Activated CD4-positive, alpha-beta T cell treated with anti-CD3 and anti-CD28 coated beads for 1 hour (primary cell): ENCODE results near the gene GPS1.

Experiments used
- DNase-seq: peaks from one replicate; pipeline ENCODE4 v3.0.0-alpha.2; 2020

The GPS1 gene

DNA sequence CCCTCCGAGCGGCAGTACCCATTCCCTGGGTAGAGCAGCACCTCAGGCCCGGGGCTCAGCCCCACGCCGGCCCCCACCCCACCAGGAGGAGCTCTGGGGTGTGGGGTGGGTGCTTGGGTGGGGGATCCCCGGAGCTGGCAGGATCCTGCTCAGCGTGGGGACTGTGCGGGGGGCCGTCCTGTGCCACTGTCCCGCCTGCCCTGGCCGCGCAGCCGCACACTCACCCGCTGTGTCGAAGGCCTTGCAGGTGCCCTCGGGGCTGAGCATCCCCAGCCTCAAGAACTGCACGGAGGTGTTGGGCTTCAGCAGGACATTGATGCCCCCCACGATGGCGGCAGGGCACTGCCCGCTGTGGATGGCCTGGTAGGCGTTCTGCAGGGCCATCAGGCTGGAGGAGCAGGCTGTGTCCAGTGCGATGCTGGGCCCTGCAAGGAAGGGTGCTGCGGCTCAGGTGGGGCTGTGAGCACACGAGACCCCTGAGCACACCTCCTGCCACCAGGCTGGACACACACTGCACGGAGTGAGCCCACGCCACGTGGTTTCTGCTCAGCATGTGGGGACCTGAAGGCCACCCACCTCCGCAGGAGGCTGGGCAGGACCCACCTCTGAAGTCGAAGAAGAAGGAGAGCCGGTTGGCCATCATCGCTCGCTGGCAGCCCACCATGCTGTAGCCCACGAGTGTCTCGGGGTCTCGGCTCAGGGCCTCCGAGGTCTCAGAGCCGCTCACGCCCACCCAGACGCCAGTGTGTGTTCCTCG lies 41.5 kb downstream of the GPS1 start:
- no peak for DNase-seq

DNA sequence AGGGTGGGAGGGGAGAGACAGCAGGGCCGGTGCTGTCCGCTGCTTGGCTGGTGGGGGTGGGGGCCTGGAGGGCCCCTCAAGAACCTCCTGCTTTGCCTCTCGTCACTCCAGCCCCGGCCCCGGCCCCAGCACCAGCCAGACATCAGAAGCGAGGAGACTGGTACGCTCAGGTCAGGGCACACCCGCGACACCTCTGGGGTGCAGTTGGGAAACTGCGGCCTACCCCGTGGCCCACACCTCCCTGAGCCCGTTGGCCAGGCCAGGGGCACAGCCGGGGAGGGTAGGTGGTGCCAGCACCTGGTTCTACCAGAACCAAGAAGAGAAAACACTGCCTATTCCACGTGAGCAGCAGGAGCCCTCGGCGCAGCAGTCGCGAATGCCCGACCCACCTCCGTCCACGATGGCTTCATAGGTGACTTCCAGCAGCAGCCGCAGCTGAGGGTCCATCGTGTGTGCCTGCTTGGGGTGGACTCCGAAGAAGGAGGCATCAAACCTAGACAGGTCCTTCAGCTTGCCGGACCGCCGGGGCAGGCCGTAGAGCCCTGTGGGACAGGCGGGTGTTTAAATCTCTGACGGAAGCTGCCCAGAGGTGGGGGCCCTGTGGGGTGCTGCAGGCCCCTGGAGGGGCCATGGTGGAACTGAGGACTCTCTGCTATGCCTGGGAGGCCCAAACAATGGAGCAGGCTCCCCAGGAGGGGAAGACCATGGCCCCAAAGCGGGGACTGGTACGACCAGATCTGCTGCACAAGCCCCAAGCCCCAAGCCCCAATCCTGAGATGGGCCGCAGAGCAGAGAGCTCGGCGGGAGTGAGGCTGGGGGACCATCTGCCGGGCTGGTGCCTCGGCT lies 43.5 kb downstream of the GPS1 start:
- DNase-seq = no peak

DNA sequence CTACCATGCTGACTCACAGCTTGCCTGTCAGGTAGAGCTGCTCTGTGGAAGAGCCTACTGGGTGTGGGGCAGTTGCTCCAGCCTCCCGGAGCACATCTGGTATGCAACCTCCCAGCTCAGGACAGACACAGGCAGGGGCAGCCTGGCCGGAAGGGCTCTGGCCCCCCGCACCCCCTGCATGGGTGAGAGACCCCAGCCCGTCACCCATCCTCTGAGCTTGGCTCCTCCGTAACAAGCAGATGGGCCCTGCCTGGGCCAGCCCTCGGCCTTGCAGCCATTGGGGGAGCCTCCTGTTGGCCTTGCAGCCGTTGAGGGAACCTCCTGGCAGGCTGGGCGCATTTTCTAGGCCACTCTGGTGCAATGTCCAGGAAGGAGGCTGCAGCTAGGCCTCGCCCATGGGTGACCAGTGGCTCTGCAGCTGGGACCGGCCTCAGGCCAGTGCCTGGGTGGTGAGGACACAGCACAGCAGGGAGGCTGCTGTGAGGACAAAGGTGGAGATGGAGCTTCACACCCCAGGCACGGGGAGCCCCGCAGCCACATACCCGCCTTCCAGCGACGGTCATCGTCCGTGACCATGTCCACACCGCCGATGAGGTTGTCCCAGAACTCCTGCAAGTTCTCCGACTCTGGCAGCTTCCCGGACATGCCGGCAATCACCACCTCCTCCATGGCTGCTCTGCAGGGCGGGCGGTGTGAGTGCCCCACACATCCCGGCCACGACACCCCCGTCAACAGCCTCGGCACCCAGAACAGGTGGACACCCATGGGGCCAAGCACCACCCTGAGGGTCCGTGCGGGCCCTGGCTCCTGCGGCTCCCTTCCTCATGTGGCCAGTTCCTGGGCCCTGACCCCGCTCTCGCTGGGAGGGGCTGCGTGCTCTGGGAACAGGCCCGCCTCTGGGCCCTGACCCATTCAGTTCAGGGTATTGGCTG lies 44.3 kb downstream of the GPS1 start:
- no peak for DNase-seq

DNA sequence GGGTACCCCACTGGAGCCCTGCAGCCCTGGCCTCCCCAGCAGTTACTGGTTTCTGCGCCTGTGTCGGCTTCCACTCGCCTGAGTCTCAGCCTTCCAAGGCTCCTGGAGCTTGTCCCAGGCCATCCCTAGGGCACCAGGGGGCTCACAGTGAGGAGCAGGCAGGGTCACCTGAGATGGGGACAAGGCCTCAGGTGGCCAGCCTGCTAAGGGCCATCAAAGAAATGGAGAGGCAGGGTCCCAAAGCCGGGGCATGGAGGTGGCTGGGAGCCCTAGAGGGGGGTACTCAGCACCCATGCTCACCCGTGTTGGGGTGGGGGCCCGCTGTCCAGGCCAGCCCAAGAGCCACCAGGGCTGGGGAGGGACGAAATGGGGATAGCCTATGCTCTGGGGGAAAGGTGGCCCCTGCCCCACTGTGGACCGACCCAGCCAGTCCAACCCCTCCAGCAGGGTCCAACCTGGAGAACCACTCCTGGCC lies 45.0 kb downstream of the GPS1 start:
- no peak for DNase-seq

DNA sequence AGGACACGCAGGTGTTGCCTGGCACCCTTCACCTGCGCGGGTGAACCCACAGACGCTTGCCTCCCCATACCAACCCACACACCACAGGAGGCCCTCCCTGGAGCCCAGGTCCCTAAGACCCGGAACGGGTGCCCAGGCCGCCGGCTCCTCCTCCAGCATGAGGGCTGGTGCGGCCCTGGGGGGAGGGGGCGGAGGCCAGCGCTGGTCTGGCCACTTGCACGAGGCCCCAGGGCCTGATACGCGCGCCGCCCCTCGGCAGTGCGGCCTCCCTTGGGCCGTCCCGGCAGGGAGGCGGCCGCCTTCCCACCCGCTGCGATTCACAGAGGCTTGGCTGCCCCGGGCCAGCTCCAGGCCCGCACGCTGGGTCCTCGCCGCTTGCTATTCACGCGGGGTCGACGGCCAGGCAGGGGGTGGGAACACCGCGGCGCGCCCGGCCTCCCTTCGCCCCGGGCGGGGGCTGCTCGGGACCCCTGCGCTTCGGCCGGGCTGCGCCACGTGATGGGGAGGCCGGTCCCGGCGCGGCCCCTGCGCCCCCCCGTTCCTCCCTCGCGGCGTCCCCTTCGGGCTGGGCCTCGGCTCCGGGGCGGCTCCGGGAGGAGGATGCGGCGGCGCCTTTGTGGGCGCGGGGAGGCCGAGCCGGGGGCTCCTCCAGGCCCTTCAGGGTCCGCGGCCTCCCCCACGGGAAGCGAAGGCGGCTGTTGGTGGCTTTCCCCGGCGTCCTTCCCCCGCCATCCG lies 45.7 kb downstream of the GPS1 start:
- DNase-seq = no peak

DNA sequence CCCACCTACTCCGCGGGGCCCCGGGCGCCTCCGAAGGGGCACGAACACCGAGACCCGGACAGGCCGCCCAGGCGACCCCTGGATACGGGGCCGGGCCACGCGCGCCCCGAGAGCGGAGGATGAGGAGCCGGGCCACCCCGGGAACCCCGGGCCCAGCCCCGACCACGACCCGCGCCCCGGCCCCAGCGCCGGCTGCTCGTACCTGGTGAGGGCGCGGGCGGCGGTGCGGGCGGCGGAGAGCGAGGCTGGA lies 46.1 kb downstream of the GPS1 start:
- peak; percentile 18 for DNase-seq

DNA sequence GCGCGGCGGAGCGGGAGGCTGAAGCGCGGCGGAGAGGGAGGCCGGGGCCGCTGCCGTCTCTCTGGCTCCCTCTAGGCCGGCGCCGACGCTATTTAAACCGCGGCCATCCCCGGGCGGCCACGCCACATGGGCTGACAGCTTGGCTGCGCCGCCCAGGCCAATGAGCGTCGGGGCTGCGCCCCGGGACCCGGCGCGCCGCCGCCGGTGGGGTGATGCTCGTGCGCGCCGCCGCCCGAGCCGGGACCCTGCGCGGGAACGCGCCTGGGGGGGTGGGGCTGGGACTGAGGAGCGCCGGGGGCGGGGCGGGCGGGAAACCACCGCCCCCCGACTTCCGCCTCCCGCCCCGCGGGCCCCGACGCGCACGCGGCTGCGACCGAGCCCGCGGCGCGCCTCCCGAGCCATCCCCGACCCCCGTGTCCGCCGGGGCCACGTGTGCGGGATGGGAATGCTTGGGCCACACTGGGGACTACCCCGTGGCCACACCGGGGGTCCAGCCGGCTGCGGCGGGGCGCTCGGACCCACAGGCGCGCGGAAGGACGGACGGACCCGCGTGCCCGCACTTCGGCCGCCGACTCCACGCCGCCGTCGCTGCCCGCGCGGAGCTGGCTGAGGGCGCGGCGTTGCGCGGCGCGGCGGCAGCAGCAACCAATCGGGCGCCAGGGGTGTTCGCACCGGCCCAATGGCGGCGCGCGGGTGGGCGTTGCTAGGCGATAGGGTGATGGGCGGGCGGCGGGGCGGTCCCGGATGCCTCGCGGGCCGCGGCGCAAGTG lies 46.7 kb downstream of the GPS1 start, which contains the start of gene FASN:
FASN (minus strand) TSS at position 68 of the 770 bp plus-strand sequence. CDS start 1,791 bp downstream, outside the sequence.
- DNase-seq = peak; percentile 87

DNA sequence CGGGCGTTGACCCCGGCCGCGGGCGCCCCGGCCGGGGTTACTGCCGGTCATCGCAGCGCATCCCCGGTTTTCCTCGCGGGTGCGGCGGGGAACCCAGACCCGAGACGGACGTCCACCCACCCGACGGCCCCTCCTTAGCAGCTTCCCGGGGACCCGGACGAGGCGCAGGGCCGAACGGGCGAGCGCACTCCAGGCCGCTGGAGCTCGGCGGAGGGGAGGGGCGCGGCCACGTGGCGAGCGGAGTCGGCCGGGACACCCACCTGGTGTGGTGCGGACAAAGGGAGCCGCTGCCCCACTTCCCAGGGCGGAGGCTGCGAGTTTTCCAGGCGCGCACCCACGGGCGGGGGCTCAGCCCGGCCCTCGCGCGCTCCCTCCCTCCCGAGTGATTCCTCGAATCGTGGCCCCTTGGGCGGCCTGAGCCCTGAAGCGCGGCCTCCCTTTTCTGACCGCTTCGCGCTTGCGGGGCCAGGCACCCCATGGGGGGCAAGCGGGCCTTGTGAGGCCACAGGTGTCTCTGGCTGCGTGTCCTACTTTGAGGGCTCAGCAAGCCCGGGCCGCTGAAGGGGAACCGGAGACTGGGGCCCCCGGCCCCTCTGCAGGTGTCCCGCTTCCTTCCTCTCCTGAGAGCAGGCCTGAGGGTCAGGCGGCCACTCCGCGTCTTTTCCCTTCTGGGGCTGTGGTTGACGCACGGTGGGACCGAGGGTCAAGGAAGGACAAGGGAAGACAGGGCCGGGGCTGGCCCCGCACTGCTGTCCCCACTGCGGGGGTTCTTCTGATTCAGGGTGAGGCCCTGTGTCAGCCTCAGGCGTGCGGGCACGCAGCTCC lies 47.5 kb downstream of the GPS1 start:
- no peak for DNase-seq

DNA sequence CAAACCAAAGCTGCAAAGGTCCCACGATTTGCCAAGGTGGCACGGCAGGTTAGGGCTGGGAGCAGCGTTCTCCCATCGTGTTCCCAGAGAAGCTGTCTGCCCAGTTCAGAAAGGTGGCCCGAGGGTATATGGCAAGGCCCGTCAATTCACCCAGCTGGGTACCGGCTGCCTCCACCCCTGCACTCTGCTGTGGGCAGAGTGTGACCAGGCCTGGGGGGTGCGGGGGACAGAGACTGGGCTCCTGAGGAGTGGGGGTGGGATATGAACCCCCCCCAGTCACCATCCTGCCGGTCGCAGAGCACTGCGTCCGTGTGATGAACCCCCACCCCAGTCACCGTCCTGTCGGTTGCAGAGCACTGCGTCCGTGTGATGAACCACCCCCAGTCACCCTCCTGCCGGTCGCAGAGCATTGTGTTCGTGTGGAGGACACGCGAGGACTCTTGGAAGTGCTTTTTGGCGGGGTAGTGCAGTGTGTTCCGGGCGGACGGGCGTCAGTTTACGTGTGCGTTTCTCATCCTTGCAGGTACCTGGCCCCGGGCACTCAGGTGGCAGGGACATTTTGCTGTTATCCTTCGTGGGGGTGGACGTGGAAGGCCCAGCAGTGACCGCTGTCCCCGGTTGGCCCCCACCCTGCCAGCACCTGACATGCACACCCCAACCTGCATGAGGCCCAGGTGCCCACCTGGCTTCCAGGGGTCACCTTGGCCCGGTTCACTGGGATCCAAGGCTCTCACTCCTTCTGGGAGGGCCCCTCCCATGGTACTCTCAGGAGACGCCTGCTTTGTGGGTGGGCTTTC lies 49.0 kb downstream of the GPS1 start:
- DNase-seq = no peak

DNA sequence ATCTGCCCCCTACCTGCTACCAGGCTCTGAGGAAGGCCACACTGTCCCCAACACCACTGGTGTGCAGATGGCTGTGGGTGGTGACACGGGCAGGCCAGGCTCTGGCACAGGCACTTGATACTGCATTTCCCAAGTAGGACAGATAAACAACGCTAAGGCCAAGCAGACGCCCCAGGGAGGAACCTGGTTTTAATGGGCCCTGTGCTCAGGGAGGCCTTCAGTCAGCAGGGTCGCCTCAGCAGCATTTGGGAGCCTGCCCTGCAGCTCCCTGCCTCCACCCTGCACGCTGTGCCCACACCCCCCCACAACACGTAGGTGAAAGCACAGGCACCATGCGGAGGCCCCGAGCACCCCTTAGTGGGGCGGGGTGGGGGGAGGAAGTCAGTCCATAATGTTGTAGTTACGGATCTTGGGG lies 49.6 kb downstream of the GPS1 start:
- DNase-seq = no peak

DNA sequence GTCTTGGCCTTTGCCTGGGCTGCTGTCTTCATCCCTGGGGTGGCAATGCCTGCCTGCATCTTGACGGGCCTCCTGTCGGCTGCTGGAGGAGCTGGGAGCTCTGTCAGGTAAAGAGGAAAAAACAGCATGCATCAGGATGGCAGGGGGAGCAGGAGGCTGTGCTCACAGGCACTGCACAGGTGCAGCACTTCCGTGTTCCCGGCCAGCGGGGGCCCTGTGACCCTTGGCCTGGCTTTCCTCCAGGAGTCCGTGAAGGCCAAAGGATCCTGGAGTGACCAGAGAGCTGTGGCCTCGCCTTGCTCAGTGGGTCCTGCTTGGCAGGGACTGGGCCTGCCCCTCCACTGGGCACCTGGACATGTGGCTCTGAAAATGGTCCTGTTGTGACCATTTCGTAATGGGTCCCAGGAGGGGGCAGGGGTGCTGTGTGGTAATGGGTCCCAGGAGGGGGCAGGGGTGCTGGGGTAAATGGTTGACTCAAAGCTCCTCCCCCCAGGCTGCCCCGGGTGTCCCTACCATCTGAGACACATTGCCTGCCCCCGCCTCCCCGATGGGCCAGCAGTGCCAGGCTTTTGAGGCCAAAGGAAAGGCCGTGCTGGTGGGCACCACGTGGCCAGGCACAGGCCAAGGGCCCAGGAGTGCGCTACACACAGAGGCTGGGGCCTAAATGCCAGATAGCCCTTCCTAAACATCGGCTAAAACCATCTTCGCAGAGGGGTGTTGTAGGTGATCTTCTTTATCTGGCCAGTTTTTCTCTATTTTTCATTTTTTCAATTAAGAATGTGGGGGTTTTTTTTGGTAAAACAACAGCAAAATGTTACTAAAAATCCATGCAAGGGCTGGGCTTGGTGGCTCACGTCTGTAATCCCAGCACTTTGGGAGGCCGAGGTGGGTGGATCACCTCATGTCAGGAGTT lies 50.3 kb downstream of the GPS1 start:
- no peak for DNase-seq

DNA sequence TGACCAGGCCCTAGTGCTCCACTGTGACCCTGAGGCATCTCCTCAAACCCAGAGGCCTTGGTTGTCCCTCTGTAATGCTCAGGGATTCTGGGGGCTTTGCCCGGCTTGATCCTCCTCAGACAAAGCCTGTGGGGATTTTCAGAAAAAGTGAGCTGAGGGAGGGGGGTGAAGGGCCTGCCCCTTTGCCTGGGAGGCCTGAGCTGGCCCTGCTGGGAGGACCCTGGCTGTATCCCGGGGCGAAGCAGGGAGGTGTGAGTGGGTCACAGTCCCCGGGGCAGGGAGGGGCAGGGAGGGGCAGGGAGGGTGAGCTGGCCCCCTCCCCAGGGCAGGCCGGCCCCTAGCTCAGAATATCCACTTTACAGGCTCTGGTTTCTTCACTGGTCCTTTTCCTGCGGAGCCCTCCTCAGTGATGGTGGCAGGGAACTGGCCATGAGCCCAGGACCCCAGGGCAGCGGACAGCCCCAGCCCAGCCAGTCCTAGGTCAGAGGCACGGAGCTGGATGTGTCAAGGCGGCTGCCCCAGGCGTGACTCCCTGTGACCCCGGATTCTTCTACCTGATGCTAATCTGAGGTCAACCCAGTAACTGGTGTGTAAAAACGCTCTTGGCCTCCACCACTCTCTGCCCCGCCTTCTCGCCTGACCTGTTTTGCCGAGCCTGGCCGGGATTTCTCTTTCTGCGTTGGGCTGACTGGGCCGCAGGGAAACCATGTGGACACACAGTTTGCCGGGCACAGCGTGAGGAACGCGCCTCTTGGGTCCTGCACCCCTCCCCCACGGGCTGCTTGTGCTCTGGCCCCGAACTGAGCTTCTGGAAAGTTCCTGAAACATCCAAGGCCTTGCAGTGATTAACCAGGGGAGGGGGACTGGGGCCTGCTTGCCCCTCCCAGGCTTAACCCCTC lies 52.1 kb downstream of the GPS1 start:
- no peak for DNase-seq

DNA sequence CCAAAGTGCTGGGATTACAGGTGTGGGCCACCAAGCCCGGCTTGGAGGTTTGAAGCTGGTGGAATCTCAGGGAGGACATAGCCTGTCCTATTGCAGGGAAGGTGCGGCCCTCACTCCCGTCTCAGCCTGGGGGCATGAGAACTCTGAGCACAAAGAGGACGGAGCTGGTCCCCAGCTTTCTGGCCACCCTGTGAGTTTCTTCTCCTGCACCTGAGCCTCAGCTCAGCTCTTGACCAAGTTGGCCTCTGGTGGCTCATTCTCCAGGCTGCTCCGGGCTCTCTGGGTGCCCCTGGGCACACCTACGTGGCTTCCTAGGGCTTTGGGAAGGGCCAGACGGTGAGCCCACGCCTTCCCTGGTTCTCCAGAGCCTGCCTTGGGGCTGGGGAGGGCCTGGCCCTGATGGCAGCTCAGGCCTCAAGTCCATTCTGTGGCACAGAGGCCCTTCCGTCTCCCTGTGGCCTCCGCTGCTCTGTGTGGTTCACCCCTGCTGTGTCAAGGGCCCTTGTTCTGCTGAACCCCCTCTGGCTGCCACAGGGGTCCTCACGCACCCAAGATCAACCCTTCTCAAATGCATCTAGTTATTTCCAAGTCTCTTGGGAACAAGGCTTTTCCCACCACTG lies 53.2 kb downstream of the GPS1 start:
- no peak for DNase-seq

DNA sequence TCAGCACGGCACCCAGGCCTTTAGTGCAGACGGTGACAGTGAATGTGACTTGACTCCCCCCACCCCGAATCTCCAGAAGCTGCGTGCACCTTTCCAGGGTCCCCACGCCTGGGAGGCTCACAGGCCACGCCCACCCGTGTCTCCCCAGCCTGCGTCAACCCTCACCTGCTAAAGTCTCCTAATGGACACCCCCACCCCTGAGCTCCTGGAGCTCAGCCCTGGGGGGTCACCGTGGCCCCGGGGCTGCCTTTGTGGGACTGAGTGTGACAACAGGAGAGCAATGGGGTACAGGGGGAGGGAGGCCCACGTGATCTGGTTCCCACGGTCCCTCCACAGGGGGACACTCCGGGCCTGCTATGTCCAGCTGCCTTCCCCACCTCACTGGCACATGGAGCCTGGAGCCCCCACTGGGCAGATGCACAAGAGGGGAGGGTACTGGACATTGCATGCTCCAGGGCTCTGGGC lies 53.8 kb downstream of the GPS1 start:
- no peak for DNase-seq

DNA sequence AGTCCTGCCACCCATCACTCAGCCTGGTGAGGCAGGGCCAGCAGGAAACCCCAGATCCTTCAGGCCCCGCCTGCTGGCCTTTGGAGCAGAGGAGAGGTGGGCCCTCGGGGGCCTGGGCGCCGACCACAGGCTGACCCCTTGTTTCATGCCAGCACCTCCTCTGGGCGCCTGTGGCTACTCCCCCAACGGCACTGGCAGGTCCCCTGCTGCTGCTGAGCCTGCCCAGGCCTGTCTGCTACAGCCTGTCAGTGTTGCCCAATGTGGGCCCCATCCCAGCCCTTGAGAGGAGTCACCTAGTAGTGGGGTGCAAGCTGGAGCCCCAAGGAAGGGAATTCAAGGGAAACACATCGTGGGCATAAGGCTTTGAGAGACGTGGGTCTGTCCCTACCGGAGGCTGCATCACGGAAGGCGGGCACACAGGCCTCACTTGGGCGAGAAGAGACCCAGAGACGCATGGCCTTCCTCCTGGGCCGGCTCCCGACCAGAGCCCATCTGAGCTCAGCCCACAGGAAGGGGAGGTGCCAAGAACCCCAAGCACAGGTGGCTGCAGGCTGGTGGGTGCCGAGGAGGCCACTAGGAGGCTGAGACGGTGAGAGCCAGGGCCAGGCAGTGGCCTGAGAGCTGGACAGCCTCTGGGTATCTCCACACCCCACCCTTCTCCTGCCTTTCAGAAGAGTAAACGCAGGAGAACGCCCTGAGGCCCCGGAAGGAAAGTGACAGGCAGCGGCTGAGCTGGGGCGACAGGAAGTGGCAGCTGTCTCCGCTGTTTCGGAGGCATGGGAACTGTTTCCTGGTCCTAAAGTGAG lies 54.4 kb downstream of the GPS1 start:
- peak; percentile 38 for DNase-seq

DNA sequence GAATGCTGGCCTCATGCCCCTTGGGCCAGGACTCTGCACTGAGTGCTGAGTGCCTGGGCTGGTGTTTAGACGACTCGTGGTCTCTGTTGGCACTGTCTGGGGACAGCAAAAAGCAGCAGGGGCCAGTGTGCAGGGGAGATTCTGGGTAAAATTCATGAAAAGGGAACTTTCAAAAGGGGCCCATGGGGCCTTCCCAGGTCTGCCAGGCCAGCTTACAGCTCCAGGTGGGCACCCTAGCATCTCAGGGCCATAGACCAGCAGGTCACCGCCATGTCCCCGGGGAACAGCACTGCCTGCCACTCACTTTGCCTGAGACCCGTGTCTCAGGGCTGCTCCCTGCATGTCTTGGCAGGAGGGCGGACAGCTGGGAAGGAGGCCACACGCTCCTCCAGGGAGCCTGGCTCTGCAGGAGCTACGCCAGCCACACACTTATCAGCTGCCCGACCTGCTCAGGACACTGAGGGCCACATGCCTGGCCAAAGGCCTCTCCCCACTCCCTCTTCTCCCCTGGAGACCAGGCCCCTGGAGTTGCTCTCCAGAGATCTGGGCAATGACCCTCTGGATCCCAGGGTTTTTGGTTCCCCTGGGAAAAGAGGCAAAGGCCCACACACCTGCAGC lies 55.1 kb downstream of the GPS1 start:
- no peak for DNase-seq
